K562 (cell line): Measurements from ENCODE around the gene GEMIN8. TPM values are rescaled to one million over a fixed set of nuclear protein-coding genes. Genes with fewer than 3 reads are reported as not detected.
A peak's percentile ranks its signal among the peaks of the same experiment; 100 is the strongest.

Source experiments
- ATAC-seq: fragments of 200-7000 bp; cut with Tn5 transposase; 3 replicates; pipeline ENCODE4 v1.9.1; 2020; ENCODE audit warnings: moderate library complexity
- BruUV-seq: library from RNA; stranded (reverse); fragments of 400-500 nt; replicated peaks from 2 replicates; lab custom pipeline; 2021; lab: Mats Ljungman, UMichigan
- CTCF ChIA-PET: fragments of 300-600 bp; formaldehyde crosslinking; extraction: SDS; loops from one replicate; lab custom pipeline; 2021; ENCODE audit warnings: low intra/inter-chr PET ratio; lab: Yijun Ruan, JAX
- POLR2A ChIA-PET: fragments of 300-600, 350-650 bp; sonication (Branson Sonifier 250); formaldehyde crosslinking; extraction: SDS; loops from one replicate; lab custom pipeline; 2021; ENCODE audit warnings: antibody characterized with exemption, inconsistent platforms; lab: Yijun Ruan, JAX
- DNase-seq, 4 experiments: peaks; one replicate each; pipeline versions ENCODE4 v3.0.0 to v3.0.0-alpha.2; 2011 to 2018; ENCODE audit warnings: low spot score in 3 of 4, mixed read lengths in 3 of 4; ENCODE audit errors: extremely low read depth in 1 of 4
- FAIRE-seq: peaks from 2 replicates; lab custom pipeline; 2011; peaks lifted over from hg19 to GRCh38; lab: Jason Lieb, UNC
- H2AFZ ChIP-seq: 2 replicates; pipeline ENCODE4 v1.6.0; 2011; ENCODE audit warnings: low read depth, low read length, control low read depth, inconsistent platforms
- H3K27ac ChIP-seq: fragments of 200-600 bp; 3 replicates; pipeline ENCODE4 v1.8.0; 2011; ENCODE audit warnings: low read depth, mild to moderate bottlenecking, control low read depth, inconsistent platforms, low read length, moderate library complexity, mixed read lengths; ENCODE audit errors: extremely low read depth
- H3K27me3 ChIP-seq, 2 experiments: fragments of 300-600 bp in 1 of 2; 2 replicates in 1 of 2; 3 replicates in 1 of 2; pipeline versions ENCODE4 v1.6.0 to v1.8.0; 2011; ENCODE audit warnings: inconsistent platforms in 2 of 2, low read length in 2 of 2, mild to moderate bottlenecking in 1 of 2, mixed read lengths in 1 of 2, moderate library complexity in 1 of 2; ENCODE audit not compliant: control insufficient read depth in 2 of 2, insufficient read depth in 2 of 2
- H3K36me3 ChIP-seq: fragments of 300-600 bp; 3 replicates; pipeline ENCODE4 v1.8.0; 2011; ENCODE audit warnings: mild to moderate bottlenecking, low read length, inconsistent platforms; ENCODE audit not compliant: control insufficient read depth, insufficient read depth
- H3K4me1 ChIP-seq, 2 experiments: fragments of 200-600 bp in 1 of 2; replicated peaks in 1 of 2; 2 replicates in 1 of 2; 3 replicates in 1 of 2; pipeline versions ENCODE4 v1.5.1 to v1.8.0; 2011; ENCODE audit warnings: inconsistent platforms in 2 of 2, low read length in 2 of 2, mild to moderate bottlenecking in 1 of 2, mixed read lengths in 1 of 2, moderate library complexity in 1 of 2; ENCODE audit not compliant: control insufficient read depth in 2 of 2, insufficient read depth in 2 of 2
- H3K4me2 ChIP-seq: 2 replicates; pipeline ENCODE4 v1.6.1; 2011; ENCODE audit warnings: low read length, control low read depth, inconsistent platforms, mixed read lengths; ENCODE audit not compliant: insufficient read depth
- H3K4me3 ChIP-seq: fragments of 200-600 bp; sonication (generic), shearing (Covaris generic); 2 replicates; pipeline ENCODE4 v1.5.1; 2016; ENCODE audit warnings: control low read depth, inconsistent platforms
- H3K79me2 ChIP-seq: fragments of 200-600 bp; 3 replicates; pipeline ENCODE4 v1.8.0; 2011; ENCODE audit warnings: low read length, inconsistent platforms; ENCODE audit not compliant: control insufficient read depth, insufficient read depth
- H3K9ac ChIP-seq, 2 experiments: 2 replicates each; pipeline versions ENCODE4 v1.6.0 to v1.6.1; 2011; ENCODE audit warnings: low read depth in 2 of 2, low read length in 2 of 2, control low read depth in 1 of 2, inconsistent platforms in 1 of 2, mild to moderate bottlenecking in 1 of 2, mixed read lengths in 1 of 2; ENCODE audit not compliant: insufficient read depth in 1 of 2
- H3K9me1 ChIP-seq: one replicate; pipeline ENCODE4 v1.6.0; 2011; ENCODE audit warnings: inconsistent platforms, mild to moderate bottlenecking, low read length, moderate library complexity; ENCODE audit not compliant: control insufficient read depth, insufficient read depth
- H3K9me3 ChIP-seq: replicated peaks from 2 replicates; pipeline ENCODE4 v1.5.1; 2011; ENCODE audit warnings: low read depth, low read length, inconsistent platforms; ENCODE audit not compliant: control insufficient read depth, insufficient read depth
- H4K20me1 ChIP-seq: replicated peaks from 2 replicates; pipeline ENCODE4 v1.6.1; 2011; ENCODE audit warnings: low read length, inconsistent platforms, mixed read lengths; ENCODE audit not compliant: control insufficient read depth, insufficient read depth
- DACH1 ChIP-seq: fragments of 450-650 bp; IDR thresholded peaks from 2 replicates; pipeline ENCODE4 v1.6.1; 2018; ENCODE audit not compliant: partially characterized antibody
- ELF4 ChIP-seq: fragments of 450-650 bp; formaldehyde crosslinking; IDR thresholded peaks from 2 replicates; pipeline ENCODE4 v1.4.0; 2022; ENCODE audit warnings: missing genetic modification characterization
- HNRNPK ChIP-seq: fragments of 200-400 bp; formaldehyde crosslinking; IDR thresholded peaks from one replicate; pipeline ENCODE4 v1.6.1; 2018; ENCODE audit warnings: mild to moderate bottlenecking, low read depth, low read length; ENCODE audit not compliant: poor library complexity, severe bottlenecking
- TEAD2 ChIP-seq: fragments of 450-650 bp; IDR thresholded peaks from 2 replicates; pipeline ENCODE4 v1.6.1; 2016; ENCODE audit warnings: missing genetic modification characterization, control low read depth, missing compliant biosample characterization
- U2AF1 ChIP-seq: fragments of 200-400 bp; formaldehyde crosslinking; optimal IDR thresholded peaks from 2 replicates; pipeline ENCODE3; 2017; ENCODE audit warnings: mild to moderate bottlenecking, low read depth, low read length, moderate library complexity
- XRCC3 ChIP-seq: fragments of 450-650 bp; IDR thresholded peaks from 2 replicates; pipeline ENCODE4 v1.6.1; 2017; ENCODE audit warnings: mild to moderate bottlenecking, moderate library complexity
- ZNF165 ChIP-seq: fragments of 250-450 bp; sonication (Bioruptor Pico); IDR thresholded peaks from 2 replicates; pipeline ENCODE4 v1.4.0; 2020; ENCODE audit warnings: borderline replicate concordance
- in situ Hi-C: fragments of 300-500 bp; cut with MboI; formaldehyde crosslinking; loops from 4 replicates; pipeline ENCODE4 v1.15.0; 2018; ENCODE audit warnings: inconsistent platforms, mixed read lengths
- intact Hi-C: fragments of 100-400 bp; cut with micrococcal nuclease; formaldehyde crosslinking; loops from 2 replicates; pipeline ENCODE4 v1.14.2; 2022
- polyA plus RNA-seq, 8 experiments: library from polyadenylated mRNA; depleted of rRNA in 4 of 8; stranded (reverse) in 5 of 8; unstranded in 3 of 8; fragments of >200 nt; fragmentation: Nextera tagmentation in 2 of 8; fragmentation: Illumina TruSeq in 1 of 8; extraction: Ambion mirVana in 2 of 8; extraction: Trizol in 1 of 8; gene quantifications; 2 replicates each; pipeline versions ENCODE4 v1.2.1 to v1.2.3, GENCODE V29; 2011 to 2014; ENCODE audit warnings: inconsistent platforms in 1 of 8, missing spikeins in 1 of 8
- total RNA-seq, 7 experiments: library from RNA; depleted of rRNA in 6 of 7; stranded (reverse); fragments of >200 nt in 6 of 7; fragmentation: Illumina TruSeq in 2 of 7; extraction: Trizol in 2 of 7; gene quantifications; 2 replicates each; pipeline versions ENCODE4 v1.2.1 to v1.2.3, GENCODE V29; 2011 to 2021; ENCODE audit warnings: low replicate concordance in 1 of 7
- TF ChIP-seq, protein P1 (sequence below): sonication (generic); formaldehyde crosslinking; IDR thresholded peaks from 2 replicates; pipeline ENCODE4 v1.8.1; 2023; ENCODE audit warnings: mild to moderate bottlenecking, missing genetic modification reagents, moderate library complexity

Gene GEMIN8
- total and polyA plus RNA-seq, 9 of the 15 experiments (the other 6 are each of a cell fraction or from before 2014, with no cell fraction given): 10.9 to 29.1 (median 16.9) TPM

DNA sequence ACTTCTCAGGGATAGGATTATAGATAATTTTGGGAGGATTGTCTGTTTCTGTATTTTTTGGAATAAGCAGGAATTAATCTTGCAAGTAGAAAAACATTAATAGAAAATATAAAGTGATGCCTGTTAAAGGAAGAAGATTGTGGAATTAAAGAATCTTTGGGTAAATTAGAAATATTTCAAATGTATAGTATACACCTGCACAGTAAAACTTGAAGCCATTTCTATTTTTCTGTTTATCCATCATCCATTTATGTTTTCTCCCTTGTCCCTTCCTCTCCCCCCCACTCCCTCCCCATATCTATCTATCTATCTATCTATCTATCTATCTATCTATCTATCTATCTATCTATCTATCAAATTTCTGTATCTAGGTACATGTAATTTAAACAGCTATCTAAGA lies 46.9 kb upstream of the GEMIN8 start:
- Histone ChIP-seq H3K4me2 (no peak overlapping the region), H2AFZ (no peak overlapping the region), H3K9me1 (no peaks in the 10 kb centered on the region), H4K20me1 (no peaks in the 10 kb centered on the region), H3K4me1 (no peaks in the 10 kb centered on the region; a peak in 1 of 5 replicates), H3K36me3 (no peaks in the 10 kb centered on the region), H3K27ac (no peak overlapping the region), H3K27me3 (no peaks in the 10 kb centered on the region), H3K4me3 (no peak overlapping the region), H3K9me3 (no peaks in the 10 kb centered on the region), H3K79me2 (no peaks in the 10 kb centered on the region), H3K9ac (no peak overlapping the region)
- BruUV-seq: no TSS peak
- intact Hi-C loops: no loop called here
- no peak for ATAC-seq
- POLR2A ChIA-PET: no interaction called here
- no peak for DNase-seq
- in situ Hi-C loops: no loop called here
- TF ChIP-seq HNRNPK (peak; percentile 56), DACH1 (peak; percentile 64), U2AF1 (no peak)
- CTCF ChIA-PET: no interaction called here
- FAIRE-seq: no peak

DNA sequence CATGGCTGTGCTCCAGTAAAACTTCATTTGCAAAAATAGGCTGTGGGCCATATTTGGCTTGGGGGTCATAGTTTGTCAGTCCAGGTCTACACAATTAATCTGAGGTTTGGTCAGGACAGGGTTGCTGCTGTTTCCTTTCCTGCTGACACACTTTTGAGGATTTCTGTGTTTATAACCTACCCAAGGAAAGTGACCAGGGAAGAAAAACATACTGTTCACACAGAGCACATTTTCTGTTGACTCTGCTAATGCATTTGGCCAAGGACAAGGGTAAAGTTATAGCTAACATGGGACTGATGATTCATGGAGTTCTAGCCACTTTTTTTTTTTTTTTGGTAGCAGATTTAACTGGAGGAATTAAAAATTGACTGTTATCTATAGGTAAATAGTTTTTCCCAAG lies 43.9 kb upstream of the GEMIN8 start:
- H3K27me3 ChIP-seq: no peaks in the 10 kb centered on the region
- intact Hi-C loops: no loop called here
- H3K4me3 ChIP-seq: no peak overlapping the region
- H2AFZ ChIP-seq: no peak overlapping the region
- H3K4me2 ChIP-seq: no peak overlapping the region
- H3K27ac ChIP-seq: no peak overlapping the region
- ChIA-PET CTCF (no interaction called here), POLR2A (no interaction called here)
- TF ChIP-seq XRCC3 (no peak), TEAD2 (tag) (no peak), ZNF165 (no peak), ELF4 (CRISPR knock-in tag) (no peak)
- TF ChIP-seq, protein P1, sequence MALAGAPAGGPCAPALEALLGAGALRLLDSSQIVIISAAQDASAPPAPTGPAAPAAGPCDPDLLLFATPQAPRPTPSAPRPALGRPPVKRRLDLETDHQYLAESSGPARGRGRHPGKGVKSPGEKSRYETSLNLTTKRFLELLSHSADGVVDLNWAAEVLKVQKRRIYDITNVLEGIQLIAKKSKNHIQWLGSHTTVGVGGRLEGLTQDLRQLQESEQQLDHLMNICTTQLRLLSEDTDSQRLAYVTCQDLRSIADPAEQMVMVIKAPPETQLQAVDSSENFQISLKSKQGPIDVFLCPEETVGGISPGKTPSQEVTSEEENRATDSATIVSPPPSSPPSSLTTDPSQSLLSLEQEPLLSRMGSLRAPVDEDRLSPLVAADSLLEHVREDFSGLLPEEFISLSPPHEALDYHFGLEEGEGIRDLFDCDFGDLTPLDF (CRISPR knock-in tag): no peak
- no peaks in the 10 kb centered on the region for H3K36me3 ChIP-seq
- DNase-seq (no peak), ATAC-seq (no peak), FAIRE-seq (no peak)
- in situ Hi-C loops: no loop called here
- no peaks in the 10 kb centered on the region for H3K9me1 ChIP-seq
- H4K20me1 ChIP-seq: no peaks in the 10 kb centered on the region
- no peaks in the 10 kb centered on the region for H3K9me3 ChIP-seq
- BruUV-seq: no TSS peak
- H3K9ac ChIP-seq: no peak overlapping the region
- H3K79me2 ChIP-seq: no peaks in the 10 kb centered on the region
- H3K4me1 ChIP-seq: no peaks in the 10 kb centered on the region; a peak in 1 of 5 replicates
